NCI-H82 treated with DMSO at 0.1 percent for 48 hours (cell line): ENCODE results near the gene PNPLA7.
"Not testable (repeated sequence)": the region's sequence is repeated elsewhere in the genome, so short reads cannot be mapped to it uniquely, and the experiment has no call there.

ENCODE experiments used
- DNase-seq: peaks from one replicate; lab custom pipeline; 2025; ENCODE audit not compliant: unreplicated experiment; lab: John Stamatoyannopoulos, UW

Gene PNPLA7

DNA sequence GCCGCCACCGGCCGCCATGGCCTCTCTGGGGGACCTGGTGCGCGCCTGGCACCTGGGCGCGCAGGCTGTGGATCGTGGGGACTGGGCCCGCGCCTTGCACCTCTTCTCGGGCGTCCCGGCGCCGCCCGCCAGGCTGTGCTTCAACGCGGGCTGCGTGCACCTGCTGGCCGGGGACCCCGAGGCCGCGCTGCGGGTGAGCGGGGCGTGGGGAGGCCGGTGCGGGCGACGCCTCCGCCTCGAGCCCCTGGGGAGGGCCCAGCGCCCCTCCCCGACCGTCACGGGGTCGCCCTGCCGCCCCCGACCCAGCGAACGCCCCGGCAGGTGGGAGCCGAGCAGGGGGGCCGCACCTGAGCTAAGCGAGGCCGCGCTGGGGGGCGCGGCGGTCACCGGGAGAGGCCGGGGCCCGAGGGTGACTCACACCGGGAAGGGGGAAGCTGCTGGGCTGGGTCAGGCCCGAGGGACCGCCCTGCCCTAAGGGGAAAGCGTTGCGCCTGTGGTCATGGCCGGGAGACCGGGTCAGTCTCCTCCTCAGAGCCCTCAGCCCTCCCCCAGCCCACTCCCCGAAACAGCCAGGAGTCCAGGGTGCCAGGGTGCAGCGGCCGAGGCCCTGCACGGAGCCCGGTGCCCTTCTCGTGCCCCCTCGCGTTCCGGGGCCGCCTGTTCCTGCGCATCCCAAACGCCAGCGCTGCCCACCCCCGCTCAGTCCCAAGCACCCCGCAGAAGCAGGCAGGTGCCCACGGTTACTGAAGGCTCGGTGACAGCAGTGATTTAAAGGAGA, 126.5 kb downstream of the PNPLA7 start:
- DNase-seq = no peak

GRCh38 chr9:137422604-137423513, 127.3 kb downstream of the PNPLA7 start, which contains the start of the genes EXD3 and NOXA1:
EXD3 (minus strand) TSS chr9:137423162; CDS start chr9:137395357, 27,805 bp downstream.
NOXA1 (plus strand) TSS chr9:137423393; CDS start chr9:137423530, 137 bp downstream.
- peak; percentile 71 for DNase-seq

DNA sequence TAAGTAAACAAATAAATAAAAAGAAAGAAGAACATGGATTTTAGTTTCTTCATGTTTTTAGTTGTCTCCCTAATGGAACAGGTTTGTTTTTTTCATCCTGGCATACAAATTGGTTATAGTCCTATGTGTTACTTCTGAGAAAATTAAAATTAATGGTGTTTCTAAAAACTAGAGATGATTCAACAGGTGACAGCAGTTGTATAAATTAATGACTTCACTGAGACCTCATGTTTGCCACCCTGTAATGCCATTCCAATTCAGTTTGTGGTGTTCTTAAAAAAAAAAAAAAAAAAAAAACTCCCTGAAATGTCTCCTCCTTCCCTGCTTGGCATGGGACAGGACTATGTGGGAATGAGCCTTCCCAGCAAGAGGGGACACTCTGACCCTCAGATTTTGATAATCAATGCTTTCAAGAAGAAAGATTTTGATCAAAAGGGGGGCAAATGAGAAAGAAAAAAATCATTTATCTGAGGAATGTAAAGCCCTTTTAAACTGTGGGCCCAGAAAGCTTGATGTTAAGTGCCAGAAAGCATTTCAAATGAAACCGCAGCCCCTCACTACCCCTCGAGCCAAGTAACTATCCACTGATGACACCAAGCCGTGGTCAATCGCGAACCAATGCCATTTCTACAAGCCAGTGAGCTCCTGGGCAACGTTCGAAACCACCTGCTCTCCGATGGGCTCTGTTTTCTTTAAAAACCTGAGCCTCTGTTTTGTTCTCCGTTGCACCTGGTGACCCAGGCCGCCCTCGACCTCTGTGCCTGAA, 128.2 kb downstream of the PNPLA7 start:
- DNase-seq = no peak

DNA sequence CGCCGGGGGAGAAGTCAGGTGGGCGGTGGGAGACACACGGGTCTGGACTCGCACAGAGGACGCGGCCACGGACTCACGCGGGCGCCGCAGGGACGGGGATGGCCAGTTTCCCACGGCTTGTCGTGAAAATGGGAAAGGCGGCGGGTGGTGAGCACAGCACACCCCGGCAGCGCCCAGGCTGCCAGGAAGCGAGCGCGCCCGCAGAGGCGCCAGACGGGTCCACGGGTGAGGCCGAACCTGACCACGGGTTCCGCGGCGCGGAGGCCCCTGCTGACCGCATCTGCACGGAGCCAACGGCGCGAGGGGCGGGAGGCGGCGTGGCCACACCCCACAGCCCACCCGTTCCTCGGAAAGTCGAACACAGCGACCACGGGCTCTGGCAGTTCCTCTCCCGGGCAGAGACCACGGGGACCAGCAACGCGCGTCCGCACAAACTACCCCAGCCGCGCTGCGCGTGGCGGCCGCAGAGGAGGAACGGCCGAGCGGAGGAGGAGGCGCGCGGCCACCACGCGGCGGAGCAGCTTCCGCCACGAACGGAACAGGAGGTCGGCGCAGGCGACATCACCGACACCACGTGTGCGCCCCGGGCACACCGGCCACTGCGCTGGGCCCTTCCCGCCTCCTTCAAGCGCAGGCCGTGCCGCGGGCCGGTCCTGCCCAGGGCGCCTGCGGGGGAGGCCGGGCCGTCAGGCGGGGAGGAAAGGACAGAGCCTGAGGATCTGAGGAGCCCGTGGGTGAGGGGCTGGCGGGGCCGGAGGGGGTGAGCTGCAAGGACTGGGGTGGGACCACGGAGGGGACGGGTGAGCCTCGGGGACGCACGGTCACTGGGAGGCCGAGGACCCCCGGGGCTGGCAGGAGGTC, 132.8 kb downstream of the PNPLA7 start:
- no peak for DNase-seq

DNA sequence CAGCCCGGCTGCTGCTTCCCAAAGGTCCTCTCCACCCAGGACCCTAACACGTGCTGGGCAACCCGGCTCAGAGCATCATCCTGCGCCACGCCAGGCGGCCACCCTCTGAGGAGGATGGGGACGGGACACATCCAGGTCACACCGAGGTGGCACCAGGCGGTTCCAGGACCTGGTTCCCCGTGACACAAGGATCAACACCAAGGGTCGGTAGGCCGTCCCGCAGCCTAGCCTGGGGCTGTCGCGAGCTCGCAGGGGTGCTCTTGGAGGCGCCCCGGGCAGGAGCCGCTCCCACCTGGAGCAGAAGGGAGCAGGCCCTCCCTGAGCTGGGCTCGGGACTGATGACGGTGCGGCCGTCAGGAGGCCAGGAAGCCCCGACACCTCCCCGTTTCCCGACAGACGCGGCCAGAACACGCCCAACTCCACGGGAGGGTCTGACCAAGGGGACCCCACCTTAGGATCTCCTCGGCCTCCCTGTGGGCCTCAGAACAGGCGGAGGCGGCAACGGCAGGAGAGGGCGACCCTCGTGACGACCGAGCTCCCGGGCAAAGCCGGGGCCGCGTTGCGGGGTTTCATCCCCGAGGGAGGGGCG, 133.5 kb downstream of the PNPLA7 start:
- no peak for DNase-seq

DNA sequence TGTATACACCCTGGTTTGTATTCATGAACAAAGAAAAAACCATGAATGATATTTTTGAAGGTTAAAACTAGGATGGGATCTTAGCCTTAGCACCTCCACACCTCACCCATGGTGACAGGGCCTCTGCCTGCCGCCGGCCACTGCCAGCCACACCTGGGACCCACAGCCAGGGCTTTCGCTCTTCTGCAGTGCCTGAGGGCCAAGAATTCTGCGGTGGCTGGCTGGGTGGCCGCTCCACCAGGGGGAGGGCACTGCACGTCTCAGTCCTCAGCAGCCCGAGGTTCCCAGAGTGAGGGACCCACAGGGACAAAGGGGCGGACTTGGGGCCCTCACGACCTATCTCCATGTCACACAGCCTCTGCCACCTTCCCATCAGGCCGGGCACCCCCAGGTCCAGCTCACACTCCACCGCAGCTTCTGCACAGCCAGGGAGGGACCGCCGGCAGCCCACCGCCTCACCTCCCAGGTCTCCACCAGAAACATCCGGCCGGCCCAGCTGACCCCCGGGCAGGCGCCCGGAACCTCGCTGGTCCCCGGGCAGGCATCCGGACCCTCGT, 134.1 kb downstream of the PNPLA7 start:
- DNase-seq = no peak

DNA sequence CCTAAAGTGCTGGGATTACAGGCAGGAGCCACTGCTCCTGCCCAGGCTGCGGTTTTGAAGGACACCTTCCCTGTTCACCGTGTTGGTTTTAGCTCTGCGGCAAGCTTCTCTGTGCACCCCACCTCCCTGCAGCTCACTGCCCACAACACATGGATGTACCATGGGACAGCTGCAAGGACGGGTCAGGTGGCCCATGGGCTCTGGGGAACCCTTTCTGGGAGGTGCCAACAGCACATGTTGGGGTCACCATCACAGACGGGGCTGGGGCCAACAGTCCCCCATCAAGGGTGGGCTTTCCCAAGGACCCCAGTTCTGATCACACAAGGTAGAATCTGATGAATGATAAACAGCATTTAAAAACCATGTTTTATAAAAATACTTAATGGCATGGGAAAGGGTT, 134.8 kb downstream of the PNPLA7 start:
- no peak for DNase-seq

GRCh38 chr9:137412431-137412830, 137.8 kb downstream of the PNPLA7 start:
- DNase-seq = no peak

DNA sequence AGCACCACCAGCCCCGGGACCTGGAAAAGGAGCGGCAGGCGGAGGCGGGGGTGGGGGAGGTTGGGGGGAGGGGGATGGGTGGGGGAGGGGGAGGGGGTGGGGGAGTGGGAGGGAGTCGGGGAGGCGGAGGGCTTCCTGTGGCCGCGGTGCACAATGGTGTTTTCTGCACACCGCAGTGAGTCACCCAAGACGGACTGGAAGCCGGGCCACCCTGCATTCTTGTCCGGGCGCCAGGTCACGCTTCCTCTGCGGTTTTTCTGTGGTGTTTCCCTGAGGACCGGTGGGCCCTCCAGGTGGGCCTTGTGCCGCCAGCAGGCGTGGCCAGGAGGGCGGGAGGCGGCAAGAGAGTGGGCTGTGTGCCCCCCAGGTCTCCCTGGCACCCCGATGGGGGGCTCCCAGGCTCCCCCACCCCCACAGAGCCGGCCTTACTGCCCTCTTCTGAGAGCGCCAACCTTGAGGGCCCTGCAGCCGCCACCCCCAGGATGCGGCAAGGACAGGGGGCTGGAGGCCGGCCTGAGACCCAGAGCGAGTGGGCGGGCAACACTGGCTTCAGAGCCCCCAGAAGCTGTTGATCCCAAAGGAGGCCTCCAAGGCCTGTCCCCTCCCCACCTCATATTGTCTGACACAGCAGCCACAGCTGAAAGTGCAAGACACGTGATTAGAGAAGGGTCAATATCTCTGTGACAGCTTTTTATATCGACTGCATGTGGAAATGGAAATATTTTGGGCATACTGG, 138.4 kb downstream of the PNPLA7 start:
- DNase-seq = no peak

DNA sequence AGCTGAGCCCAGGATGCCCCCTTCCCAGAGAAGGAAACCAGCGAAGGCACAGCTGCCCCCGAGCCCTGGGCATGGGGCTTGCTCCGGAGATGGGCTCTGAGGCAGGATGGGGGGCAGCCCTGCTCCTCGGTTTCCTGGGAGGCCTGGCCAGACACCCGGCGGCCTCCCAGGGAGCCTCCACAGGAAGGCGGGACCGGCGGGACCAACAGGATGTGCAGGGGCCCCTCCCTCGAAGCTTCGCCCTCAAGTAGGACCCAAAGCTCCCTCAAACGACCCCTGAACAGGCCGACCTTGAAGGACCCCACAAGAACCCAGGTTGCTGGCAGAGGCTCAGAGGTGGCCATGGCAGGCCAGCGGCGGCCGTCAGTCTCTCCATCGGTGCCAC, 138.9 kb downstream of the PNPLA7 start:
- no peak for DNase-seq

GRCh38 chr9:137410891-137411249, 139.3 kb downstream of the PNPLA7 start:
- DNase-seq = no peak

- DNase-seq = not testable (repeated sequence)
These were observed 139.8 kb downstream of the PNPLA7 start for GRCh38 chr9:137410236-137410890.
